Spinal cord (tissue), 10 donors: Measurements from ENCODE around the gene VSTM2L. TPM values are rescaled to one million over a fixed set of nuclear protein-coding genes. Genes with fewer than 3 reads are reported as not detected.

Experiments used
- DNase-seq, 6 donors: peaks; one replicate each; pipeline versions ENCODE4 v3.0.0 to v3.0.0-alpha.2; 2013 to 2015; ENCODE audit warnings: low spot score in 6 of 6, low read depth in 4 of 6
- H3K27ac ChIP-seq: one replicate; pipeline ENCODE4 v1.5.1; 2013; ENCODE audit warnings: low read depth, low read length, control low read depth
- H3K27me3 ChIP-seq: one replicate; pipeline ENCODE4 v1.6.1; 2013; ENCODE audit warnings: low read length; ENCODE audit not compliant: control insufficient read depth, insufficient read depth
- H3K36me3 ChIP-seq: one replicate; pipeline ENCODE4 v1.6.1; 2013; ENCODE audit warnings: low read length; ENCODE audit not compliant: control insufficient read depth, insufficient read depth
- H3K4me1 ChIP-seq: one replicate; pipeline ENCODE4 v1.6.1; 2013; ENCODE audit warnings: low read length; ENCODE audit not compliant: control insufficient read depth, insufficient read depth
- H3K4me3 ChIP-seq: one replicate; pipeline ENCODE4 v1.5.1; 2013; ENCODE audit warnings: low read depth, low read length, control low read depth
- H3K9me3 ChIP-seq: one replicate; pipeline ENCODE4 v1.6.1; 2013; ENCODE audit warnings: low read length; ENCODE audit not compliant: control insufficient read depth, insufficient read depth
- whole genome bisulfite sequencing: methylation state at CpG from one replicate; pipeline ENCODE4 v1.1.5; 2013; ENCODE audit warnings: missing lambda C conversion rate; ENCODE audit not compliant: insufficient coverage; 5-methylcytosine and 5-hydroxymethylcytosine counted together
- polyA plus RNA-seq, 2 donors: library from polyadenylated mRNA; unstranded; fragments of 120-200 nt; gene quantifications; one replicate each; pipeline ENCODE4 v1.2.1, GENCODE V29; 2013; ENCODE audit not compliant: insufficient read length in 2 of 2
- total RNA-seq, 2 donors: library from RNA; depleted of rRNA in 1 of 2; stranded (reverse); fragments of 120-200 nt in 1 of 2; fragments of >200 nt in 1 of 2; gene quantifications; one replicate each; pipeline versions ENCODE4 v1.2.3 to v1.2.4, GENCODE V29; 2013 to 2014
- donor health status: healthy.

Gene VSTM2L
- total and polyA plus RNA-seq, 4 donors, result 32.2 to 293 (median 144) TPM

DNA sequence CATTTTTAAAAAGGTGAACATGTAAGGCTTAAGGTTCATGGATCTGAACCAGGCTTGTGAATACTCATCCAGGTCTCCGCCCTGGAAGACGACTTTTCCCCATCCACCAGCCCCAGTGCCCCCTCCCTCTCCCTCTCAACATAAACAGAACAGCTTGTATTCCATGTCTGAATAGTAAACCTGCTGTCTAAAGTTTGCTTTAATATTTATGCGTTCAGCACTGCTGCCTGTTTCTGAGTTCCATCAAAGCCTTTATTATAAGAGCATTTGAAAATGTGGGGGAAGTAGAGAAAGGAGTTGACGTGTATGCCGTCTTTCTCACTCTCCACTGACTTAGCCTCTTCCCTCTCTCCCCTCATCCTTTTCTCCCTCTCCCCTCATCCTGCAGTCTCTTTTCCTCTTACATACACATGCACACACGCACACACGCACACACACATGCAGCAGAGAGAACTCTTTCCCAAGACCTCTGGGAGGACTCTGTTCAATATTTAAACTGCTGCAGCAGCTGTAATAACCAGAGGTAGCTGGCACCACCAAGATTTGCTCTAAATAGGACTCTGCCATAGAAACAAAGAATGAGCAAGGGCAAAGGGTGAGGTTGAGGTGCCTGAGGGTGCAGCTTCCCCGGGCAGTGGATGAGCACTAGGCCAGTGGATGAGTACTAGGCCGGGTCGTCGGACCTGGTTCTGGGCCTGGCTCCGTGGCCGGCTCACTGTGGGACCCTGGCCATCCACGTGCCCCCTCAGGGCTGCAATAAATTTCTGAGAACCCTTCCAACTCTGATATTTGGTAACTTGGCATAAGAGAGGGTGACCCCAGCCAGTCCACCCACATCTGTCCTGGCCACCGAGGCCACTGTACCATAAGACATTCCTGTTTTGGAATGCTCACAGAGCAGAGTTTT lies 35.4 kb upstream of the VSTM2L start:
- Histone ChIP-seq H3K36me3 (peaks cover 38% of the 10 kb centered on the region), H3K27me3 (no peaks in the 10 kb centered on the region), H3K4me1 (peaks cover 26% of the 10 kb centered on the region), H3K27ac (no peak overlapping the region), H3K4me3 (no peak overlapping the region), H3K9me3 (no peaks in the 10 kb centered on the region)
- WGBS, result 62% methylated on average over 9 of the region's 15 CpGs
- DNase-seq, result peak in 2 of 6 donors; percentile 41 to 92

GRCh38 chr20:37868851-37869333 lies 34.0 kb upstream of the VSTM2L start:
- no peak overlapping the region for H3K4me3 ChIP-seq
- H3K27me3 ChIP-seq, result no peaks in the 10 kb centered on the region
- DNase-seq, result peak in 1 of 6 donors; percentile 52
- H3K4me1 ChIP-seq, result peaks cover 24% of the 10 kb centered on the region
- H3K9me3 ChIP-seq, result no peaks in the 10 kb centered on the region
- no peak overlapping the region for H3K27ac ChIP-seq
- H3K36me3 ChIP-seq, result peaks cover 45% of the 10 kb centered on the region
- no CpG with 5 or more reads among the region's 3 CpGs for WGBS

- peaks cover 21% of the 10 kb centered on the region for H3K4me1 ChIP-seq
- no peaks in the 10 kb centered on the region for H3K27me3 ChIP-seq
- no peak overlapping the region for H3K27ac ChIP-seq
- H3K4me3 ChIP-seq, result no peak overlapping the region
- H3K9me3 ChIP-seq, result no peaks in the 10 kb centered on the region
- WGBS, result 67% methylated on average over 4 of the region's 6 CpGs
- DNase-seq, result no peak
- H3K36me3 ChIP-seq, result peaks cover 49% of the 10 kb centered on the region
These were observed 33.5 kb upstream of the VSTM2L start for GRCh38 chr20:37869334-37869861.

DNA sequence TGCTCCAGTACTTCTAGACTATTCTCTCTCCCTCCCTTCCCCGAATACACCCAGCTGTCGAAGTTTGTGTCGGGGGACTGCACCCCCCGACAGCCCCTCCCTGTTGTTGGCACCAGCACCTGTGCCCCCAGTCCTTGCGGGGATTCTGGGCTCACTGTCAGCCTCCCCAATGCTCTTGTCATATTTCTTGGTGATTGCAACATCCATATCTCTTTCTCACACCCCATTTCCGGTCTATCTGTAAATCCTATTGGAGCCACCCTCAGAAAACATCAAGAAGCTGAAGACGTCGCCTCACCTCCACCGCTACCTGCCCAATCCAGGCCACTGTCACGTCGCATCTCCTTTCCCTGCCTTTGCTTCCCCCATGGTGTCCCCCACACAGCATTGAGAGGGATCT lies 32.6 kb upstream of the VSTM2L start:
- no peak overlapping the region for H3K4me3 ChIP-seq
- no peaks in the 10 kb centered on the region for H3K9me3 ChIP-seq
- H3K4me1 ChIP-seq, result peaks cover 18% of the 10 kb centered on the region
- H3K27ac ChIP-seq, result no peak overlapping the region
- 82% methylated on average over 11 of the region's 11 CpGs for WGBS
- peaks cover 58% of the 10 kb centered on the region for H3K36me3 ChIP-seq
- no peaks in the 10 kb centered on the region for H3K27me3 ChIP-seq
- no peak for DNase-seq

- H3K4me1 ChIP-seq, result peaks cover 10% of the 10 kb centered on the region
- peaks cover 55% of the 10 kb centered on the region for H3K36me3 ChIP-seq
- H3K27me3 ChIP-seq, result no peaks in the 10 kb centered on the region
- H3K27ac ChIP-seq, result no peak overlapping the region
- WGBS, result 95% methylated on average over 12 of the region's 13 CpGs
- no peak for DNase-seq
- H3K4me3 ChIP-seq, result no peak overlapping the region
- H3K9me3 ChIP-seq, result no peaks in the 10 kb centered on the region
These were observed 31.2 kb upstream of the VSTM2L start for GRCh38 chr20:37871751-37872150.

DNA sequence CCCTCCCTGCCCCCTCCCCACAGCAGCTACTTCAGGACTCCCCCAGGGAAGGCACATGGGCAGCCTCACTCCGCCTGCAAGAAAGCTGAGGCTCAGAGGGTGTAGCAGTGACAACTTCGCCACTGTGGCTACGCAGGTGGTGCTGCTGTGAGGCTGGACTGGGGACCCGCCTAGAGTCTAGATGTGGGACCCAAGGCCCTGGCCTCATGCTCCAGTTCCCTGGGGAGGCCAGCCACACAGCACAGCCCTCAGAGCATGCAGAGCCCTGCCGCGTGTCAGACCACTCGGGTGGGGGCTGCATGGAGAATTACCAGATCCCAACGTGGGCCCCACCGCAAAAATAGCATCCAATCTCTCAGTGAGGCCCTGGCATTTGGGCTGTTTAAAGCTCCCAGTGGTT lies 30.8 kb upstream of the VSTM2L start:
- H3K4me3 ChIP-seq, result no peak overlapping the region
- no peak for DNase-seq
- H3K27me3 ChIP-seq, result no peaks in the 10 kb centered on the region
- WGBS, result 94% methylated on average over 9 of the region's 9 CpGs
- peaks cover 13% of the 10 kb centered on the region for H3K4me1 ChIP-seq
- no peak overlapping the region for H3K27ac ChIP-seq
- no peaks in the 10 kb centered on the region for H3K9me3 ChIP-seq
- H3K36me3 ChIP-seq, result peaks cover 57% of the 10 kb centered on the region

DNA sequence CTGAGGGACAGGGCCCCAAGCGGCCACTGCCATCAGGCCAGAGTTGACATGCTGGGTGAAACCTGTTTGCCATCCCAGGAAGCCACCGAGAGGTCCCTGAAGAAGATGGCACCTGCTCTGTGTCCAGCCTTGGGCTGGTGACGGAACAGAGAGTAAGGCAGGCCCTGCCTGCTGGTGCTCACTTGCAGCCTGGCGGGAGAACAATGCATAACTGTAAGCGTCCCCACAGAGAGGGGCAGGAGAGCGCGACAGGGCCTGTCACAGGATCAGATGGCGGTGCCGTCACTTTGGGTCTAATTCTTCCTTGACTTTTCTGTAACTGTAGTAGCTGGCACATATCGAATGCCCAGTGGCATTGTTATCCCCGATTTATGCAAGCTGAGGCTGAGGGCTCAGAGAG lies 29.0 kb upstream of the VSTM2L start:
- 86% methylated on average over 11 of the region's 11 CpGs for WGBS

GRCh38 chr20:37875460-37876175 lies 27.3 kb upstream of the VSTM2L start:
- WGBS, result 77% methylated on average over 17 of the region's 24 CpGs

More for the DNA sequence above, 29.0 kb upstream of the VSTM2L start:
- Histone ChIP-seq H3K4me1 (peaks cover 9% of the 10 kb centered on the region), H3K4me3 (no peak overlapping the region), H3K36me3 (peaks cover 54% of the 10 kb centered on the region), H3K9me3 (no peaks in the 10 kb centered on the region), H3K27me3 (no peaks in the 10 kb centered on the region), H3K27ac (no peak overlapping the region)
- DNase-seq, result no peak

DNA sequence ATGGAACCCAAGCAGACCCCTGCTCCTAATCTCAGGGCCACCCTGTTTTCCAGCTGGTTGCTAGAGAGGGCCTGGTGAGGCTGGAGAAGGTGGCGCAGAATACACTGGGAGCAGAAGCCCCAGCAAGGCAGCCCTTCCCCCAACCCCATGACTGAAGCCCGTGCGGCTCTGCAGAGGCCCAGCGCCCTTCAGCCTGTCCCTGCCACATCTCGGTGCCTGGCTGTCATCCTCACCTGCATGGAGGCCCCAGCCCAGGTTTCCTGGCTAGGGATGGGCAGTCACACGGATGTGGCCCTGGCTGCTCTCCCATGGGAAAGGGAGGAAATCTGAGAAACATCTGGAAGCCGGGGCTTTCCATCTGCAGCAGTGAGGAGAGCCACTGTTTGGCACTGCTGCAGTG lies 26.1 kb upstream of the VSTM2L start:
- peaks cover 27% of the 10 kb centered on the region for H3K4me1 ChIP-seq
- H3K9me3 ChIP-seq, result no peaks in the 10 kb centered on the region
- no peak overlapping the region for H3K4me3 ChIP-seq
- H3K27me3 ChIP-seq, result no peaks in the 10 kb centered on the region
- H3K27ac ChIP-seq, result no peak overlapping the region
- no peak for DNase-seq
- H3K36me3 ChIP-seq, result peaks cover 34% of the 10 kb centered on the region
- 76% methylated on average over 6 of the region's 7 CpGs for WGBS

More at GRCh38 chr20:37875460-37876175, 27.3 kb upstream of the VSTM2L start:
- peaks cover 42% of the 10 kb centered on the region for H3K36me3 ChIP-seq
- H3K27ac ChIP-seq, result no peak overlapping the region
- peaks cover 17% of the 10 kb centered on the region for H3K4me1 ChIP-seq
- H3K27me3 ChIP-seq, result no peaks in the 10 kb centered on the region
- peak in 1 of 6 donors; percentile 73 for DNase-seq
- no peaks in the 10 kb centered on the region for H3K9me3 ChIP-seq
- H3K4me3 ChIP-seq, result no peak overlapping the region
